ENCODE measurements around the gene FOCAD. TPM values are rescaled to one million over a fixed set of nuclear protein-coding genes. Genes with fewer than 3 reads are reported as not detected.
"Not testable (repeated sequence)": the region's sequence is repeated elsewhere in the genome, so short reads cannot be mapped to it uniquely, and the experiment has no call there.

Gene FOCAD
- total and polyA plus RNA-seq, 2 experiments from 2014 or later: 20.8 to 67.4 TPM

- H3K27me3 ChIP-seq (replicated peaks; ENCODE audit: insufficient read depth): no peaks in the 10 kb centered on the region
- no peak overlapping the region for H3K27ac ChIP-seq
- H2AFZ ChIP-seq: no peak overlapping the region
- no peaks in the 10 kb centered on the region for H3K9me3 ChIP-seq (ENCODE audit: low read depth)
- in situ Hi-C loops (cut with MboI): no loop called here
- no peak overlapping the region for H3K4me2 ChIP-seq (ENCODE audit: unreplicated experiment)
- no peaks in the 10 kb centered on the region for H4K20me1 ChIP-seq (ENCODE audit: insufficient read depth)
- TF ChIP-seq EZH2phosphoT487 (IDR thresholded peaks at IDR 0.05; ENCODE audit: insufficient read depth, low read depth) (no peak), EZH2 (IDR thresholded peaks at IDR 0.05; ENCODE audit: insufficient read depth, poor library complexity, severe bottlenecking) (no peak)
- H3K9ac ChIP-seq: no peak overlapping the region
- H3K36me3 ChIP-seq (ENCODE audit: low read depth): no peaks in the 10 kb centered on the region
- H3K9me2 ChIP-seq (ENCODE audit: insufficient read depth): no peaks in the 10 kb centered on the region
- 79 to 81% methylated on average over 6 of the region's 6 CpGs for WGBS, 2 experiments (ENCODE audit: low coverage in 1 of 2, low lambda C conversion rate in 2 of 2, missing lambda C conversion rate in 2 of 2)
- H3F3A ChIP-seq (ENCODE audit: insufficient read depth): no peaks in the 10 kb centered on the region
- H3K4me3 ChIP-seq: no peak overlapping the region
- no peaks in the 10 kb centered on the region for H3K4me1 ChIP-seq (ENCODE audit: insufficient read depth)
- no peaks in the 10 kb centered on the region for H3K79me2 ChIP-seq (ENCODE audit: insufficient read depth)
- no peak for DNase-seq
Observed at GRCh38 chr9:20670395-20670794, 13.7 kb upstream of the FOCAD start.

- no peaks in the 10 kb centered on the region for H3K27me3 ChIP-seq (replicated peaks; ENCODE audit: insufficient read depth)
- H3K9ac ChIP-seq: no peak overlapping the region
- H3F3A ChIP-seq (ENCODE audit: insufficient read depth): no peaks in the 10 kb centered on the region
- H3K4me2 ChIP-seq (ENCODE audit: unreplicated experiment): no peak overlapping the region
- no peaks in the 10 kb centered on the region for H3K4me1 ChIP-seq (ENCODE audit: insufficient read depth)
- H3K27ac ChIP-seq: no peak overlapping the region
- WGBS, 2 experiments (ENCODE audit: low coverage in 1 of 2, low lambda C conversion rate in 2 of 2, missing lambda C conversion rate in 2 of 2): 97 to 99% methylated on average over 4 of the region's 4 CpGs
- no peaks in the 10 kb centered on the region for H3K9me2 ChIP-seq (ENCODE audit: insufficient read depth)
- H2AFZ ChIP-seq: no peak overlapping the region
- H4K20me1 ChIP-seq (ENCODE audit: insufficient read depth): no peaks in the 10 kb centered on the region
- DNase-seq: no peak
- H3K4me3 ChIP-seq: no peak overlapping the region
- H3K79me2 ChIP-seq (ENCODE audit: insufficient read depth): no peaks in the 10 kb centered on the region
- no peaks in the 10 kb centered on the region for H3K36me3 ChIP-seq (ENCODE audit: low read depth)
- TF ChIP-seq EZH2 (IDR thresholded peaks at IDR 0.05; ENCODE audit: insufficient read depth, poor library complexity, severe bottlenecking) (no peak), EZH2phosphoT487 (IDR thresholded peaks at IDR 0.05; ENCODE audit: insufficient read depth, low read depth) (no peak)
- in situ Hi-C loops (cut with MboI): no loop called here
- no peaks in the 10 kb centered on the region for H3K9me3 ChIP-seq (ENCODE audit: low read depth)
Observed at GRCh38 chr9:20671635-20672034, 12.4 kb upstream of the FOCAD start.

GRCh38 chr9:20673537-20673936 is 10.5 kb upstream of the FOCAD start:
- H3K9me3 ChIP-seq (ENCODE audit: low read depth); H2AFZ ChIP-seq; H3K79me2 ChIP-seq (ENCODE audit: insufficient read depth); DNase-seq; in situ Hi-C loops (cut with MboI); H3K27me3 ChIP-seq (replicated peaks; ENCODE audit: insufficient read depth); H3K4me1 ChIP-seq (ENCODE audit: insufficient read depth); H3K9me2 ChIP-seq (ENCODE audit: insufficient read depth); H3K4me3 ChIP-seq; H3K27ac ChIP-seq; H3K36me3 ChIP-seq (ENCODE audit: low read depth); H3K4me2 ChIP-seq (ENCODE audit: unreplicated experiment); H3K9ac ChIP-seq; H4K20me1 ChIP-seq (ENCODE audit: insufficient read depth): not testable (repeated sequence)
- peaks cover 13% of the 10 kb centered on the region for H3F3A ChIP-seq (ENCODE audit: insufficient read depth)
- WGBS, 2 experiments (ENCODE audit: low coverage in 1 of 2, low lambda C conversion rate in 2 of 2, missing lambda C conversion rate in 2 of 2): 98 to 99% methylated on average over 10 of the region's 10 CpGs

- Histone ChIP-seq H3K27ac (no peak overlapping the region), H3F3A (ENCODE audit: insufficient read depth) (peaks cover 53% of the 10 kb centered on the region), H3K4me2 (ENCODE audit: unreplicated experiment) (no peak overlapping the region), H3K79me2 (ENCODE audit: insufficient read depth) (peaks cover 11% of the 10 kb centered on the region), H4K20me1 (ENCODE audit: insufficient read depth) (no peaks in the 10 kb centered on the region), H3K9me2 (ENCODE audit: insufficient read depth) (no peaks in the 10 kb centered on the region), H3K36me3 (ENCODE audit: low read depth) (no peaks in the 10 kb centered on the region), H3K27me3 (replicated peaks; ENCODE audit: insufficient read depth) (no peaks in the 10 kb centered on the region), H3K4me1 (ENCODE audit: insufficient read depth) (peaks cover 28% of the 10 kb centered on the region), H3K9ac (no peak overlapping the region), H2AFZ (no peak overlapping the region), H3K4me3 (no peak overlapping the region), H3K9me3 (ENCODE audit: low read depth) (no peaks in the 10 kb centered on the region)
- DNase-seq: no peak
- 98 to 100% methylated on average over 2 of the region's 2 CpGs for WGBS, 2 experiments (ENCODE audit: low coverage in 1 of 2, low lambda C conversion rate in 2 of 2, missing lambda C conversion rate in 2 of 2)
- in situ Hi-C loops (cut with MboI): no loop called here
- no peak for TF ChIP-seq EZH2phosphoT487 (IDR thresholded peaks at IDR 0.05; ENCODE audit: insufficient read depth, low read depth)
- TF ChIP-seq EZH2 (IDR thresholded peaks at IDR 0.05; ENCODE audit: insufficient read depth, poor library complexity, severe bottlenecking): no peak
Observed at GRCh38 chr9:20681467-20681866, 2.6 kb upstream of the FOCAD start.

Measured in GM23248 (cell line).